DND-41 (cell line): ENCODE measurements around the gene RNGTT.
A peak's percentile ranks its signal among the peaks of the same experiment; 100 is the strongest.

Source experiments
- ATAC-seq: fragments of 200-7000 bp; cut with Tn5 transposase; 3 replicates; pipeline ENCODE4 v1.9.1; 2021; ENCODE audit warnings: low read depth; ENCODE audit not compliant: insufficient read depth
- DNase-seq: peaks from one replicate; pipeline ENCODE4 v3.0.0-alpha.2; 2020
- H2AFZ ChIP-seq: 2 replicates; pipeline ENCODE4 v1.6.0; 2012; ENCODE audit warnings: low read depth, low read length
- H3K27ac ChIP-seq: 2 replicates; pipeline ENCODE4 v1.5.1; 2012; ENCODE audit warnings: low read length, inconsistent platforms
- H3K27me3 ChIP-seq: fragments of 200-600 bp; sonication (generic); 2 replicates; pipeline ENCODE4 v1.6.0; 2012; ENCODE audit warnings: low read length, mild to moderate bottlenecking, inconsistent platforms; ENCODE audit not compliant: insufficient read depth, poor library complexity
- H3K36me3 ChIP-seq: 2 replicates; pipeline ENCODE4 v1.5.1; 2012; ENCODE audit warnings: low read length, inconsistent platforms; ENCODE audit not compliant: insufficient read depth
- H3K4me1 ChIP-seq: 2 replicates; pipeline ENCODE4 v1.5.1; 2012; ENCODE audit warnings: mild to moderate bottlenecking, low read length; ENCODE audit not compliant: insufficient read depth
- H3K4me2 ChIP-seq: 2 replicates; pipeline ENCODE4 v1.6.0; 2012; ENCODE audit warnings: mild to moderate bottlenecking, moderate library complexity, low read length, inconsistent platforms; ENCODE audit not compliant: insufficient read depth
- H3K4me3 ChIP-seq, 2 experiments: fragments of 200-600 bp in 1 of 2; shearing (Covaris generic) in 1 of 2; 2 replicates each; pipeline ENCODE4 v1.5.1; 2012 to 2016; ENCODE audit warnings: inconsistent platforms in 2 of 2, low read length in 2 of 2, mild to moderate bottlenecking in 2 of 2, low read depth in 1 of 2, moderate library complexity in 1 of 2
- H3K79me2 ChIP-seq: 2 replicates; pipeline ENCODE4 v1.6.0; 2012; ENCODE audit warnings: low read length, inconsistent platforms; ENCODE audit not compliant: insufficient read depth
- H3K9ac ChIP-seq: 2 replicates; pipeline ENCODE4 v1.6.0; 2012; ENCODE audit warnings: low read depth, mild to moderate bottlenecking, inconsistent platforms, low read length, moderate library complexity
- H3K9me3 ChIP-seq: 2 replicates; pipeline ENCODE4 v1.5.1; 2012; ENCODE audit warnings: low read length, moderate library complexity, mild to moderate bottlenecking, inconsistent platforms; ENCODE audit not compliant: insufficient read depth, severe bottlenecking
- H4K20me1 ChIP-seq: 2 replicates; pipeline ENCODE4 v1.6.0; 2012; ENCODE audit warnings: low read length; ENCODE audit not compliant: insufficient read depth
- EZH2 ChIP-seq: IDR thresholded peaks from 3 replicates; pipeline ENCODE4 v1.6.1; 2012; ENCODE audit warnings: borderline replicate concordance, low read depth, mild to moderate bottlenecking, moderate library complexity, low read length, inconsistent platforms; ENCODE audit not compliant: severe bottlenecking
- TF ChIP-seq, protein P1 (sequence below): IDR thresholded peaks from 2 replicates; pipeline ENCODE4 v1.5.1; 2012; ENCODE audit warnings: borderline replicate concordance, low read length, moderate library complexity, mild to moderate bottlenecking; ENCODE audit not compliant: poor library complexity, severe bottlenecking; ENCODE audit errors: extremely low read depth

Gene RNGTT

DNA sequence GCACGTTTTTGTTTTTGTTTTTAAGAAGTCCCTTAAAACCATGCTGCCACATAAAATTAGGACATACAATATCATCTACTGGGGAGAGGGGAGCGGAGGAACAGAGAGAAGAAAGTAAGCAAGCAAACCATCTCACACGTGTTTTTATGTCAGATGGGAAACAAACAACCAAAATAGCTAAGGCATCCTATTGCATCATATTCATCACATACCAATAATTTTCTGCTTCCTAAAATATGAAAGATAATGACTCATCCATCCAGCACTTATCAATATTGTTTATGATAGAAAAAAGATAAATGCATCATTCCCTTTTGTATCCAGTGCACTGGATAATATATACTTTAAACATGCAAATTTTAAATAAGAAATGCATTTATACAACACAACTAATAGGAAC is 329.6 kb downstream of the RNGTT start:
- ATAC-seq: no peak
- TF ChIP-seq, protein P1, sequence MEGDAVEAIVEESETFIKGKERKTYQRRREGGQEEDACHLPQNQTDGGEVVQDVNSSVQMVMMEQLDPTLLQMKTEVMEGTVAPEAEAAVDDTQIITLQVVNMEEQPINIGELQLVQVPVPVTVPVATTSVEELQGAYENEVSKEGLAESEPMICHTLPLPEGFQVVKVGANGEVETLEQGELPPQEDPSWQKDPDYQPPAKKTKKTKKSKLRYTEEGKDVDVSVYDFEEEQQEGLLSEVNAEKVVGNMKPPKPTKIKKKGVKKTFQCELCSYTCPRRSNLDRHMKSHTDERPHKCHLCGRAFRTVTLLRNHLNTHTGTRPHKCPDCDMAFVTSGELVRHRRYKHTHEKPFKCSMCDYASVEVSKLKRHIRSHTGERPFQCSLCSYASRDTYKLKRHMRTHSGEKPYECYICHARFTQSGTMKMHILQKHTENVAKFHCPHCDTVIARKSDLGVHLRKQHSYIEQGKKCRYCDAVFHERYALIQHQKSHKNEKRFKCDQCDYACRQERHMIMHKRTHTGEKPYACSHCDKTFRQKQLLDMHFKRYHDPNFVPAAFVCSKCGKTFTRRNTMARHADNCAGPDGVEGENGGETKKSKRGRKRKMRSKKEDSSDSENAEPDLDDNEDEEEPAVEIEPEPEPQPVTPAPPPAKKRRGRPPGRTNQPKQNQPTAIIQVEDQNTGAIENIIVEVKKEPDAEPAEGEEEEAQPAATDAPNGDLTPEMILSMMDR: no peak
- no peak for TF ChIP-seq EZH2

DNA sequence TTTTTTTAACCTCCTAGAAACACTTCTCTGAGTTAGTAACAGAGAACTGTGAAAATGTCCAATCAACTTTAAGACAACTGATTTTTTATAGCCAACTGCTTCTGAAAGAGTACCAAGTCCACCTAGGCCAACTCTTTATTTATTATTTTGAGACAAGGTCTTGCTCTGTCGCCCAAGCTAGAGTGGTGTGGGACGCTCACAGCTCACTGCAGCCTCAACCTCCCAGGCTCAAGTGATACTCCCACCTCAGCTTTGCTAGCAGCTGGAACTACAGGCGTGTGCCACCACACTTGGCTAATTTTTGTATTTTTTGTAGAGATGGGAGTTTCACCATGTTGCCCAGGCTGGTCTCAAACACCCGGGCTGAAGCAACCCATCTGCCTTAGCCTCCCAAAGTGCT is 331.6 kb downstream of the RNGTT start:
- no peak overlapping the region for H3K4me3 ChIP-seq
- no peak overlapping the region for H3K9ac ChIP-seq
- no peak for ATAC-seq
- no peak overlapping the region for H3K27ac ChIP-seq
- no peak for DNase-seq
- H3K27me3 ChIP-seq: no peaks in the 10 kb centered on the region
- no peaks in the 10 kb centered on the region for H4K20me1 ChIP-seq
- H3K9me3 ChIP-seq: no peaks in the 10 kb centered on the region
- no peak overlapping the region for H3K4me2 ChIP-seq
- H3K36me3 ChIP-seq: no peaks in the 10 kb centered on the region
- no peak overlapping the region for H2AFZ ChIP-seq
- TF ChIP-seq, protein P1: no peak
- TF ChIP-seq EZH2: no peak
- peaks cover 32% of the 10 kb centered on the region for H3K4me1 ChIP-seq
- H3K79me2 ChIP-seq: no peaks in the 10 kb centered on the region

More for the DNA sequence above, 329.6 kb downstream of the RNGTT start:
- Histone ChIP-seq H3K27ac (no peak overlapping the region), H3K36me3 (no peaks in the 10 kb centered on the region), H3K4me1 (peaks cover 32% of the 10 kb centered on the region), H3K9ac (no peak overlapping the region), H3K27me3 (no peaks in the 10 kb centered on the region), H4K20me1 (no peaks in the 10 kb centered on the region), H3K4me2 (no peak overlapping the region), H3K9me3 (no peaks in the 10 kb centered on the region), H2AFZ (no peak overlapping the region), H3K4me3 (no peak overlapping the region), H3K79me2 (no peaks in the 10 kb centered on the region)
- no peak for DNase-seq

DNA sequence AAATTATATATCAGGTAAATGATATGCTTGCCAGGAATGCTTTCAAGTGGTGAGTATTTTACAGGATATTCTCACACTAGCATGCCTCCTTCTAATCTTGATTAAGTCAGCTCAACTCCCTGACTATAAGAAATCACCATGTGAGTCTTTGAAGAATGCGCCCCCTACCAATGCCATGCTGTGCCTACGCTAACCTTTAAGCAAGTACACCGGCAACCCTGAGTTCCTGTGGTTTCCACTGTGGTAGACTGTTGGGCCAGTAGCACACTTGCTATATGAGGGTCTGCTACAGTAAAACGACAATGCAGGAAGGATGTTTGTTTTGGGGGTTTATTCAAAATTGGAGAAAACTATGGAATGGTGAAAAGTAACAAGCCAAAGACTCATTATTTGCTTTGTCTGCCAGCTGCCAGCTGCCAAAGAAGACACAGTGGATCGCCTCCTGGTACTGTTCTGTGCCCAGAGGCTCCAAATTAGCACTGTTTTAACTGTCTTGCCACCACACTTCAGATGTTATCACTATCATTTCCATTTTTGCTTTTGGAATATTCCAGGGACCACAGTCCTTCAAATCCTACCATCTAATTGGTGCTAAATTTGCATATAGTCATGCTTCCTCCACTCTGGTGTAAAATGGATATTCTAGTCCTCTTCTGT is 333.5 kb downstream of the RNGTT start:
- H3K27ac ChIP-seq: peak overlapping the region; percentile 69
- no peak overlapping the region for H2AFZ ChIP-seq
- H3K36me3 ChIP-seq: no peaks in the 10 kb centered on the region
- H3K4me1 ChIP-seq: peaks cover 32% of the 10 kb centered on the region
- H3K4me3 ChIP-seq: no peak overlapping the region
- peak overlapping the region; percentile 4; the same call in 1 of the 2 replicates for H3K9ac ChIP-seq
- TF ChIP-seq, protein P1: peak; percentile 86
- no peak for TF ChIP-seq EZH2
- no peaks in the 10 kb centered on the region for H3K9me3 ChIP-seq
- ATAC-seq (peak; percentile 99), DNase-seq (peak; percentile 84)
- H3K4me2 ChIP-seq: peak overlapping the region; percentile 32
- H3K79me2 ChIP-seq: no peaks in the 10 kb centered on the region
- H4K20me1 ChIP-seq: no peaks in the 10 kb centered on the region
- H3K27me3 ChIP-seq: no peaks in the 10 kb centered on the region
